HEK293 (cell line): ENCODE data around the gene TMCO1.

ENCODE experiments used
- RBAK ChIP-seq: fragments of 450-650 bp; formaldehyde crosslinking; IDR thresholded peaks from 2 replicates; pipeline ENCODE4 v1.5.1; 2016; ENCODE audit warnings: missing biosample characterization, missing genetic modification characterization
- ZNF155 ChIP-seq: fragments of 450-650 bp; formaldehyde crosslinking; IDR thresholded peaks from 2 replicates; pipeline ENCODE4 v1.5.1; 2016; ENCODE audit warnings: missing biosample characterization, missing genetic modification characterization
- TF ChIP-seq, protein P1 (sequence below): fragments of 450-650 bp; formaldehyde crosslinking; IDR thresholded peaks from 2 replicates; pipeline ENCODE4 v1.5.1; 2016; ENCODE audit warnings: missing biosample characterization, missing genetic modification characterization

DNA sequence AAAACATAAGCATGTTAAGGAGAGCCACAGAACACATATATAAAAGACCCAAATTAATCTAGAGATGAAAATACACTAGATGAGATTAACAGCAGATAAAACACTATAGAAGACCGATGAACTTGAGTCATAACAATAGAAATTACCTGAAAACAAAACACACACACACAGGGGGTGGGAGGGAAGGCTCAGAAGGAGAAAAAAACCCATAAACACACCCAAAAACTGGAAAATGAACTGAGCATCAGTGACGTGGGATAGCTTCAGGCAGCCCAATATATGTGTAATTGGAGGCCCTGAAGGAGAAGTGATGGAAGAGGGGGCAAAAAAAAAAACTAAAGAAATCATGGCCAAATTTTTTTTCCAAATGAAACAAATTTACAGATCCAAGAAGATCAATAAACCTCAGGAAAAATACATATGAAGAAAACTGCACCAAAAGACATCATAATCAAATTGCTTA, 81.7 kb downstream of the TMCO1 start:
- TF ChIP-seq, protein P1, sequence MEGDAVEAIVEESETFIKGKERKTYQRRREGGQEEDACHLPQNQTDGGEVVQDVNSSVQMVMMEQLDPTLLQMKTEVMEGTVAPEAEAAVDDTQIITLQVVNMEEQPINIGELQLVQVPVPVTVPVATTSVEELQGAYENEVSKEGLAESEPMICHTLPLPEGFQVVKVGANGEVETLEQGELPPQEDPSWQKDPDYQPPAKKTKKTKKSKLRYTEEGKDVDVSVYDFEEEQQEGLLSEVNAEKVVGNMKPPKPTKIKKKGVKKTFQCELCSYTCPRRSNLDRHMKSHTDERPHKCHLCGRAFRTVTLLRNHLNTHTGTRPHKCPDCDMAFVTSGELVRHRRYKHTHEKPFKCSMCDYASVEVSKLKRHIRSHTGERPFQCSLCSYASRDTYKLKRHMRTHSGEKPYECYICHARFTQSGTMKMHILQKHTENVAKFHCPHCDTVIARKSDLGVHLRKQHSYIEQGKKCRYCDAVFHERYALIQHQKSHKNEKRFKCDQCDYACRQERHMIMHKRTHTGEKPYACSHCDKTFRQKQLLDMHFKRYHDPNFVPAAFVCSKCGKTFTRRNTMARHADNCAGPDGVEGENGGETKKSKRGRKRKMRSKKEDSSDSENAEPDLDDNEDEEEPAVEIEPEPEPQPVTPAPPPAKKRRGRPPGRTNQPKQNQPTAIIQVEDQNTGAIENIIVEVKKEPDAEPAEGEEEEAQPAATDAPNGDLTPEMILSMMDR (tag by site-specific recombination): no peak
- no peak for TF ChIP-seq ZNF155 (tag by site-specific recombination)
- no peak for TF ChIP-seq RBAK (tag by site-specific recombination)
